Hepatocyte (in vitro differentiated cells): Measurements from ENCODE around the gene PRMT5. TPM values are rescaled to one million over a fixed set of nuclear protein-coding genes. Genes with fewer than 3 reads are reported as not detected.

Source experiments
- DNase-seq: peaks from one replicate; pipeline ENCODE4 v3.0.0-alpha.2; 2016; ENCODE audit warnings: low spot score
- H2AFZ ChIP-seq: fragments of 200-600 bp; sonication (generic); 2 replicates; pipeline ENCODE4 v1.6.0; 2016; ENCODE audit warnings: antibody characterized with exemption, mild to moderate bottlenecking
- H3K27ac ChIP-seq: fragments of 200-600 bp; sonication (generic); 2 replicates; pipeline ENCODE4 v1.5.1; 2016; ENCODE audit warnings: mild to moderate bottlenecking
- H3K27me3 ChIP-seq: fragments of 200-600 bp; sonication (generic); 2 replicates; pipeline ENCODE4 v1.6.1; 2016
- H3K36me3 ChIP-seq: fragments of 200-600 bp; sonication (generic); replicated peaks from 2 replicates; pipeline ENCODE4 v1.5.1; 2016; ENCODE audit warnings: low read depth; ENCODE audit not compliant: insufficient read depth
- H3K4me1 ChIP-seq: fragments of 200-600 bp; sonication (generic); 2 replicates; pipeline ENCODE4 v1.5.1; 2016; ENCODE audit warnings: mild to moderate bottlenecking, moderate library complexity; ENCODE audit not compliant: insufficient read depth
- H3K4me2 ChIP-seq: fragments of 200-600 bp; sonication (generic); 2 replicates; pipeline ENCODE4 v1.6.0; 2016
- H3K4me3 ChIP-seq: fragments of 200-600 bp; sonication (generic); 2 replicates; pipeline ENCODE4 v1.5.1; 2016; ENCODE audit warnings: mild to moderate bottlenecking
- H3K79me2 ChIP-seq: fragments of 200-600 bp; sonication (generic); 2 replicates; pipeline ENCODE4 v1.6.0; 2017; ENCODE audit warnings: mild to moderate bottlenecking
- H3K9me2 ChIP-seq: fragments of 200-600 bp; sonication (generic); replicated peaks from 2 replicates; pipeline ENCODE4 v1.6.0; 2017; ENCODE audit warnings: mild to moderate bottlenecking; ENCODE audit not compliant: insufficient read depth
- H3K9me3 ChIP-seq: fragments of 200-600 bp; sonication (generic); 2 replicates; pipeline ENCODE4 v1.5.1; 2016; ENCODE audit warnings: low read depth, mild to moderate bottlenecking
- H4K20me1 ChIP-seq: fragments of 200-600 bp; sonication (generic); 2 replicates; pipeline ENCODE4 v1.6.0; 2016; ENCODE audit warnings: mild to moderate bottlenecking; ENCODE audit not compliant: insufficient read depth, poor library complexity, severe bottlenecking
- CTCF ChIP-seq: fragments of 200-600 bp; sonication (generic); IDR thresholded peaks from 2 replicates; pipeline ENCODE4 v1.5.1; 2016; ENCODE audit warnings: antibody characterized with exemption, mild to moderate bottlenecking; ENCODE audit not compliant: poor library complexity
- EZH2 ChIP-seq: fragments of 200-600 bp; sonication (generic); IDR thresholded peaks from 2 replicates; pipeline ENCODE4 v1.6.1; 2016; ENCODE audit warnings: antibody characterized with exemption, mild to moderate bottlenecking, borderline replicate concordance
- EZH2phosphoT487 ChIP-seq: fragments of 200-600 bp; sonication (generic); IDR thresholded peaks from one replicate; pipeline ENCODE4 v1.6.1; 2018; ENCODE audit warnings: antibody characterized with exemption, mild to moderate bottlenecking, low read depth, moderate library complexity; ENCODE audit not compliant: unreplicated experiment, severe bottlenecking
- WGBS: methylation state at CpG from one replicate; pipeline ENCODE4 v1.1.6; 2016; ENCODE audit warnings: low lambda C conversion rate; ENCODE audit errors: missing lambda C conversion rate; 5-methylcytosine and 5-hydroxymethylcytosine counted together
- polyA plus RNA-seq: library from polyadenylated mRNA; unstranded; fragments of >200 nt; fragmentation: Nextera tagmentation; extraction: Ambion mirVana; gene quantifications from 2 replicates; pipeline ENCODE4 v1.2.1, GENCODE V29; 2016
- total RNA-seq: library from RNA; depleted of rRNA; stranded (reverse); fragments of >200 nt; gene quantifications from 2 replicates; pipeline ENCODE4 v1.2.3, GENCODE V29; 2014

The PRMT5 gene
- 38.9 and 52.2 TPM in 2 replicates for total RNA-seq
- 54.1 and 72.3 TPM in 2 replicates for polyA plus RNA-seq

GRCh38 chr14:22929104-22929960, at the start of gene PRMT5:
PRMT5 (minus strand) TSS chr14:22929376; CDS start chr14:22929361, 15 bp downstream.
- Histone ChIP-seq H4K20me1 (no peaks in the 10 kb centered on the region), H2AFZ (peak within 1 kb of the TSS; percentile 63), H3K79me2 (peaks cover 21% of the 10 kb centered on the region), H3K27me3 (no peaks in the 10 kb centered on the region), H3K9me2 (no peaks in the 10 kb centered on the region), H3K27ac (peak within 1 kb of the TSS; percentile 86), H3K4me2 (peak within 1 kb of the TSS; percentile 93), H3K4me1 (peaks cover 4% of the 10 kb centered on the region), H3K9me3 (no peaks in the 10 kb centered on the region), H3K36me3 (no peaks in the 10 kb centered on the region), H3K4me3 (peak within 1 kb of the TSS; percentile 44)
- 2% methylated on average over 49 of the region's 51 CpGs for WGBS
- peak; percentile 99 for DNase-seq
- TF ChIP-seq EZH2phosphoT487 = no peak
- no peak for TF ChIP-seq EZH2
- no peak for TF ChIP-seq CTCF

- no peak overlapping the region for H2AFZ ChIP-seq
- TF ChIP-seq EZH2phosphoT487 = no peak
- TF ChIP-seq EZH2 = no peak
- no peak for TF ChIP-seq CTCF
- H3K4me1 ChIP-seq = peaks cover 41% of the 10 kb centered on the region
- H3K4me3 ChIP-seq = no peak overlapping the region
- H3K27me3 ChIP-seq = no peaks in the 10 kb centered on the region
- peak overlapping the region; percentile 88 for H3K4me2 ChIP-seq
- peak overlapping the region; percentile 98 for H3K27ac ChIP-seq
- H3K36me3 ChIP-seq = no peaks in the 10 kb centered on the region
- DNase-seq = no peak
- H3K9me3 ChIP-seq = no peaks in the 10 kb centered on the region
- no peaks in the 10 kb centered on the region for H4K20me1 ChIP-seq
- WGBS = 37% methylated on average over 3 of the region's 3 CpGs
- no peaks in the 10 kb centered on the region for H3K9me2 ChIP-seq
- H3K79me2 ChIP-seq = peaks cover 59% of the 10 kb centered on the region
Observed at GRCh38 chr14:22978487-22978837, 49.3 kb upstream of the PRMT5 start.

- peak; percentile 93 for DNase-seq
- Histone ChIP-seq H3K27ac (peak overlapping the region; percentile 98), H4K20me1 (no peaks in the 10 kb centered on the region), H3K4me3 (no peak overlapping the region), H3K79me2 (peaks cover 62% of the 10 kb centered on the region), H3K9me3 (no peaks in the 10 kb centered on the region), H3K36me3 (no peaks in the 10 kb centered on the region), H3K27me3 (no peaks in the 10 kb centered on the region), H3K4me1 (peaks cover 40% of the 10 kb centered on the region), H2AFZ (no peak overlapping the region), H3K4me2 (peak overlapping the region; percentile 88), H3K9me2 (no peaks in the 10 kb centered on the region)
- WGBS = 1% methylated on average over 7 of the region's 8 CpGs
- TF ChIP-seq EZH2 = no peak
- TF ChIP-seq EZH2phosphoT487 = no peak
- TF ChIP-seq CTCF = no peak
Observed at GRCh38 chr14:22977684-22978486, 48.7 kb upstream of the PRMT5 start.
